Measurements from ENCODE around the gene FYB1. TPM values are rescaled to one million over a fixed set of nuclear protein-coding genes. Genes with fewer than 3 reads are reported as not detected.

The FYB1 gene
- total RNA-seq, 1 experiment from 2014 or later = 0.52 TPM

- DNase-seq (ENCODE audit: low spot score) (no peak), ATAC-seq (no peak)
- TF ChIP-seq SP1 (CRISPR knock-in tag; conservative IDR thresholded peaks at IDR 0.05) (no peak), ZNF532 (CRISPR knock-in tag; IDR thresholded peaks at IDR 0.05; ENCODE audit: borderline replicate concordance) (no peak), OVOL2 (CRISPR knock-in tag; IDR thresholded peaks at IDR 0.05; ENCODE audit: borderline replicate concordance) (no peak), SMAD3 (CRISPR knock-in tag; IDR thresholded peaks at IDR 0.05; ENCODE audit: borderline replicate concordance) (no peak), GTF2I (CRISPR knock-in tag; conservative IDR thresholded peaks at IDR 0.05) (no peak), ARID4B (CRISPR knock-in tag; IDR thresholded peaks at IDR 0.05; ENCODE audit: borderline replicate concordance) (no peak), NR3C1 (CRISPR knock-in tag; conservative IDR thresholded peaks at IDR 0.05; ENCODE audit: low read depth) (no peak), ZNF121 (CRISPR knock-in tag; IDR thresholded peaks at IDR 0.05) (no peak), AFF4 (CRISPR knock-in tag; IDR thresholded peaks at IDR 0.05; ENCODE audit: borderline replicate concordance) (no peak), FOXP4 (CRISPR knock-in tag; IDR thresholded peaks at IDR 0.05) (no peak), FOXJ3 (CRISPR knock-in tag; IDR thresholded peaks at IDR 0.05; ENCODE audit: borderline replicate concordance) (no peak), TP53 (CRISPR knock-in tag; IDR thresholded peaks at IDR 0.05) (no peak)
- Mint-ChIP-seq H3K27ac (no peak overlapping the region), H3K36me3 (no peaks in the 10 kb centered on the region), H3K27me3 (ENCODE audit: low read depth) (no peaks in the 10 kb centered on the region), H3K4me1 (peaks cover 4% of the 10 kb centered on the region; the same call in 1 of the 2 replicates), H3K9me3 (no peaks in the 10 kb centered on the region), H3K4me3 (no peak overlapping the region)
- ChIA-PET CTCF (no interaction called here), POLR2A (no interaction called here)
Measured at GRCh38 chr5:39199335-39199734, 20.0 kb downstream of the FYB1 start.

Data from WTC11 (cell line).